NCI-H460 (cell line): ENCODE measurements around the gene EFTUD2. TPM values are rescaled to one million over a fixed set of nuclear protein-coding genes. Genes with fewer than 3 reads are reported as not detected.

Source experiments
- DNase-seq: peaks from one replicate; pipeline ENCODE4 v3.0.0-alpha.2; 2016; ENCODE audit warnings: low read depth; ENCODE audit errors: extremely low read depth
- total RNA-seq: library from RNA; depleted of rRNA; stranded (reverse); fragments of >200 nt; shearing (Covaris generic); gene quantifications from 2 replicates; pipeline ENCODE4 v1.2.3, GENCODE V29; 2014

Gene EFTUD2
- total RNA-seq, 1 experiment from 2014 or later: 137 TPM

DNA sequence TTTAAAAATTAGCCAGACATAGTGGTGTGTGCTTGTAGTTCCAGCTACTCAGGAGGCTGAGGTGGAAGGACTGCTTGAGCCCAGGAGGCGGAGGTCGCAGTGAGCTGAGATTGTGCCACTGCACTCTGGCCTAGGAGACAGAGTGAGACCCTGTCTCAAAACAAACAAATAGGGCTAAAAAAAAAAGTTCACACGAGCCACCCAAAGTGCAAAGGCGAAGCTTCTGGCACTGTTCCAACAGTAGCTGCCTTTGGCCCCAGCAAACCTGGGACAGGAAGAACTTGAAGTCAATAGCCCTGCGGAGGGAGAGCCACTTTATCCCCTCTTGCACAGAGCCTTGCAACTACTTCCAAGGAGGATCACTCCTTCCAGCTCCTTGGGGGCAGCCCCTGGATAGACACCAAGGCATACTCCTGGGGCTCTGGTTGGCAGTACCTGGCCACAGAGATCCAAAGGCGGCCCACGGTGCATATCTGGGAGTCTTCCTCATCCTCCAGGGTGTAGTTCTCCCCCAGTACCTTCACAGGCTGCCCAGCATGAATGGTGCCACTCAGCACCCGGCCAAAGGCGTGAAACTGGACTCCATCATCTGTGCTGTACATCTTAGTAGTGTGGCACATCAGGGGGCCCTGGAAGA lies 36.8 kb downstream of the EFTUD2 start:
- DNase-seq: no peak

DNA sequence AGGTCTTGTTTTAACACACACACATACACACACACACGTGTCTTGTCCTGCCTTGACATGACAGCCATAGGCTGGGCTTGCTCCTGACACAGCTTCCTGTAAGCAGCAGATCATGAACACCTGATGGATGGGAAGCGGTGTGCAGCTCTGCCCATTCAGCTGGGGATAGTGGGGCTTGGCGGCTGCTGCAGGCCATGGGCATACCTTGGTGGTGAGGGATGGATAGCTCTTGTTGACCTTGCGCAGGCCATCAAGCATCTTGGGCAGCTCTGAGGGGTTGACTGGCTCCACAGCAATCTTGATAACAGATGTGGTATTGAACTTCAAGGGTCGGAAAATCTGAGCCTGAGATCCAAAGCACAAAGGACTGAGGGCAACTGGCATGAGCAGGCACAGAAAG lies 39.5 kb downstream of the EFTUD2 start:
- no peak for DNase-seq

DNA sequence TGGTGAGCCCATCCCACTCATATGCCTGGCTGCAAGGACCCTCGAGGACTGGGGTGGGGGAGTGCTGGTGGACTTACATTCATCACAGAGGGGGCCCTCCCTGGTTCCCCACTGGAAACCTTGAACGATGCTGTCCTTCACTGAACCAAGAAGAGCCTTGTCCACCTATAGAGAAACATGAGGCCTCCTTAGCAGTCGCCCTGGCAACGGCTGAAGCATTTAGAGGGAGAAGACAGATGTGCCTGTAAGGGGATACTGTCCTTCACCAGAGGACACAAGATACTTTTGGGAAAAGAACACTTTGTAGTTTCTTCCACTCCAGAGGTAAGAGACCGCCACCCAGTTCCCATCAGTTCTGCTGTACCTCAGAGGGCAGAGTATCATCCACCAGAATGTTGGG lies 45.1 kb downstream of the EFTUD2 start:
- DNase-seq: no peak

DNA sequence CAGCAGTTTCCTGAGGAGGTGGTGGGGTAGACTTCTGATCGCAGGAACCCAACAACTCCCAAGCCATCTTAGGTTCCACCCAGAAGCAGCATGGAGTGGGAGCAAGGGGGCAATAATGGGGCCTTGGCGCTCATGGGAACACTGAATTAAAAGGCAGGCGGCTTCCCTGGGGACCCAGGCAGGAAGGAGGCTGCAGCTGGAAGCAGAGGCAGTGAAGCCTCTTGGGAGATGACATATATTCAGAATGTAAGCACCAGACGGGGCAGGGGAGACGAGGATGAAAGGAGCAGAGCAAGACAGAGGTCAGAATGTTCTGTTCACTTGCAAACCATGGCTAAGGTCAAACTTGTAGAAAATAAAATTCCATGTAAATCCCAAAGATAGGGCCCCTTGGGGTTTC lies 48.6 kb downstream of the EFTUD2 start:
- DNase-seq: no peak

DNA sequence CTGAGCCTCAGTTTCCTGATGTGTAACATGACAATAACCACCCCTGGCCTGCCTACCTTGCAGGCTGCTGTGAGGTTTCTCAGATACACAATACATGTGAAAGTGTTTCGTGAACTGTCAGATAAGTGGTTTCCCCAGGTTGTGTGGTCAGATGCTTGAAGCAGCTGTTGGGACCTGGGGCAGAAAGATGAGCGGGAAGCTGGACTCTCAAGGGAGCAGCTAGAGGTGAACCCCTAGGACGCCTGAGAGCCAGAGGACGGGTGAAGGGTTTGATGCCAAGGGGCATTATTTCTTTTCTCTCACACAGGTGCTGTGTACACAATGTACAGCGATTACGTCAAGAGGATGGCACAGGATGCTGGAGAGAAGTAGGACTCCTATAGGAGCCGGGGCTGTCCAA lies 49.2 kb downstream of the EFTUD2 start:
- DNase-seq: no peak

DNA sequence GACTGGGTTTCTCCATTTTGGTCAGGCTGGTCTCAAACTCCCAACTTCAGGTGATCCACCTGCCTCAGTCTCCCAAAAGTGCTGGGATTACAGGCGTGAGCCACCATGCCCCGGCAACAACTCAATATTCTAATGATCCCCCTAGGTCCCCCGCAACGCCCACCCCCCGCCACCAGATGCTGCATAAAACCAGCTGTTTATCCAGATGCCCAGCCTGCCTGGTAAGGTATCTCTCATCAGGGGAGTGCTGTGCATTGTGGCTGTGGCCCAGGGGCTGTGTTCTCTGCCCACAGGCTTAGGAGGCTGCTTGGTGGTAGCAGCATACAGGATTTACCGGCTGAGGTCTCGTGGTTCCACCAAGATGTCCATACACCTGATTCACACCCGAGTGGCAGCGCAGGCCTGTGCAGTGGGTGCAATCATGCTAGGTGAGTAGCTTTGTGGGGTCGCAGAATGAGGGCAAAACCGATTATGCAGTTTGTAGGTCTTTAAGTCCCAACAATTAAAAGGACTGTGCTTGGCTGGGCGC lies 50.2 kb downstream of the EFTUD2 start:
- no peak for DNase-seq

DNA sequence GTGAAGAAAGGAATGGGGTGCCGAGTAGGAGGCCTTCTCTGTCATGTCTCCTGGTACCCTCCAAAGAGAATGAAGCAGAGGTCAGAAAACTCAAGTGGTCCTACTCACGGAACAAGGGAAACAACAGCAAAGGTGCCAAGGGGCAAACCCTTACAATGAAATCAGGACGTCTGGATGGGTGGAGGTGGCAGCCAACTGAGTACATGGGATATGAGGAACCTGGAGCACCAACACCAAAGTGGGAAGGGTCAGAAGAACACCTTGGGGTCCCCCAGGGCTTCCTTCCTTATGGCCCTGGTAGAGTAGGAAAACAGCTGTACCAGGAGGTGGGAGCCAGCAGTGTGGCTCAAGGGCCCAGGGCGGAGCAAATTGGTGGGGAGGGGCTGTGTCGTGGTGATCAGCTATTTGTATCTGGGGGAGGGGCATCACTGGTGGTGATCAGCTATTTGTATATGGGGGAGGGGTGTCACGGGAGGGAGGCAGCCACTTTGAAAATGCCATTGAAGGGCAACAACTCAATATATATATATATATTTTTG lies 50.9 kb downstream of the EFTUD2 start:
- DNase-seq: no peak

DNA sequence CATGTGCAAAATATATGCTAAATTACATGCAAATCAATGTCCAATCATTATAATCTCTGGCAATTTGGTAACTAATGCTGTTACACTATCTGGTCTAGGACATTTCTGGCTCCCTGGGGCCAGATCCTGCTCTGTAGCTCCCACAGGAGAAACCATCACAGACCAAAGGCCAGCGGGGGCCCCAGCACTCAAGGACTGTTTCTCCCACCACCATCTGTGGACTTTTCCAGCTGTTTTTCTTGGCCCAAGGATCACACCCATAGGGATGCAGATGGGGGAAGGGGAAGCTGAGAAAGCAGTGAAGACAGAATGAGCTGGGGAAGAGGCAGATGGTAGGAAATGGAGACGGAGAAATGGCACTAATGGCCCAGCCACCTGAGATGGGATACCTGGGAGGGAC lies 51.7 kb downstream of the EFTUD2 start, which contains the start of gene HIGD1B:
TSS of gene HIGD1B (plus strand) at position 298 of the 400 bp plus-strand sequence. CDS start 270 bp downstream, outside the sequence.
- DNase-seq: no peak

DNA sequence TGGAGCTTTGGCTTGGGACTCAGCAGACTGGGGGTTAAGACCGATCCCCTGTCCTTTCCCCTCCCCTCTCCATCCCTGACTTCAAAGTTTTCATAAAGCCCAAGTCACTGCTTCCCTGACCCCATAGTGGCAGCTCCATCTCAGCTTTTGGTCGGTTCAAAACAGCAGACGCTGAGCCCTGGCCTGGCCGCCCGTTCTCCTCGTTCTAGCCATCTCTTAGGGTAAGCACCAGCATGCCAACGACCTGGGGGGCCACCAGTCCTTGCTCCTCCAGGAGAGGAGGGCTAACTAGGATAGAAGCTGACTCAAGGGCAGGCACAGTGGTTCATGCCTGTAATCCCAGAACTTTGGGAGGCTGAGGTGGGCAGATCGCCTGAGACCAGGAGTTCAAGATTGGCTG lies 53.0 kb downstream of the EFTUD2 start:
- DNase-seq: no peak

DNA sequence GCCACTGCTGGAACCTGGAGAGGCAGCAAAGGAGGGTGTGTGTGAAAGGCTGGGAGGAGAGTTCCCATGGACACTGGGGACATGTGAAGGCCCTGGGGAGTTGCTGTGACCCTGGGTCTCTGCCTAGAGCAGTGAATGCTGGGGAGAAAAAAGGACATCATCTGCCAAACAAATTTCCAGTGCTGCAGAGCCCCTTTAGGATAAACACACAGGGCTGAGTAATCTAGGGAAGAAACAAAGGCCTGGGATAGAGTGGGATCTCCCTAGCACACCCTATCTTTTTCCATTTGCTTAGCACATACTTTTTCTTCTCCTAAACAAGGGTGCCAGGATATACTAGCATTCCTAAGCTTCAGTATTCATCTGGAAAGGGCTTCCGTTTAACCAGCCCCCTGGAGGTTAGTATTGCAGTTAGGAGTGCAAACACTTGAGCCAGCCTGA lies 54.8 kb downstream of the EFTUD2 start:
- DNase-seq: no peak

DNA sequence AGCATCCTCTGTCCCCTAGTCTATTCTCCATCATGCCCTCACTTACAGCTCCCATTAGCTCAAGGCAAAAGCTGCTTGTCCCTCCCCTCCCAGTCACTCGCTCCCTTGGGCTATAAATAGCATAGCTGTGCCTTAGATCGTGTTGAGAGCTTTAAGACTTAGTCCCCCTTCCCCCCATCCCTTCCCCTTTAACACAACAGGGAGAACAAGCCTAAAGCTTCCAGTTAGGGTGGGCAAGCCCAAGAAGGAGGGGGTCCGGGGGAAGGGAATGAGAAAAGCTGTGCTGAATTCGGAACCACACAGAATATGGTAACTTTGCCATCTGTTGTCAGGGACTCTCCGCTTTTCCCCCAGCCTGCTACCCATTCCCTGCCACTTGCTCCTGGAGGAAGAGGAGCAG lies 56.5 kb downstream of the EFTUD2 start:
- DNase-seq: no peak

DNA sequence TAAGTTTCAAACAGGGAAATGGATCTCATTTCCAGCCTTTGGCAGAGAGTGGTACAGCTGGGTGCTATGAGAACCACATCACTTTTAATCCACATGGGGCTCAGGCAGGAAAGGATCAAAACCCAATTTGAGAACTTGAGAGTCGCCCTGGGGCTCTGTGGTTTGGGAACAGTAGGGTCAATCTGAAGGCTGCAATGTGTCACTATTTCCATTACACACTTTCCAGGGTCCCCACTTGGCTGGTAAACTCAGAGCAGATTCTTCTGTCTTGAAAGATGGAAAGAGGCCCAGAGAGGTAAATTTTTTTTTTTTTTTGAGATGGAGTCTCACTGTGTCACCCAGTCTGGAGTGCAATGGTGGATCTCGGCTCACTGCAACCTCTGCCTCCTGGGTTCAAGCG lies 58.3 kb downstream of the EFTUD2 start:
- DNase-seq: no peak

DNA sequence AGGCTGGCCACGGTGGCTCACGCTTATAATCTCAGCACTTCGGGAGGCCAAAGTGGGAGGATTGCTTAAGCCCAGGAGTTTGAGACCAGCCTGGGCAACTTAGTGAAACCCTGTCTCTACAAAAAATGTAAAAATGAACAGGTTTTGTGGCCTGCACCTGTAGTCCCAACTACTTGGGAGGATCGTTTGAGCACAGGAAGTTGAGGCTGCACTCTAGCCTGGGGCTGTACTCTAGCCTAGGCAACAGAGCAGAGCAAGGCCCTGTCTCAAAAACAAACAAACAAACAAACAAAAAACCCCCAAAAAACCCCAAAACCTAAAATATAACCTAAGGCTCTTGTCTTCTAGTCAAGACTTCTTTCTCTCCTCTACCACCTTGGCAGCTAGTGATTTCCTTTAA lies 59.0 kb downstream of the EFTUD2 start:
- DNase-seq: no peak

DNA sequence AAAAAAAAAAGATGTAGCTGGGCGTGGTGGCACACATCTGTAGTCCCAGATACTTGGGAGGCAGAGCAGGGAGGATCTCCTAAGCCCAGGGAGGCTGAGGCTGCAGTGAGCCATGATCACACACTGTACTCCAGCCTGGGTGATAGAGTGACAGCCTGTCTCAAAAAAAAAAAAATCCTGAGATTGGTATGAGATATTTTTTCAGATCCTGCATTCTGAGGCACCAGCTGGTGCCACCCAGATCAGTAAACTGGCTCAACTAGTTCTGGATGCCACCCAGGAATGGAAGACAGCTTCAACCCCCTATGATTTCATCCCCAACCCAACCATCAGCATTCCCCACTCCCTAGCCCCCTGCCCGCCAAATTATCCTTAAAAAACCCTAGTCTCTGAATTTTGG lies 62.0 kb downstream of the EFTUD2 start:
- no peak for DNase-seq

DNA sequence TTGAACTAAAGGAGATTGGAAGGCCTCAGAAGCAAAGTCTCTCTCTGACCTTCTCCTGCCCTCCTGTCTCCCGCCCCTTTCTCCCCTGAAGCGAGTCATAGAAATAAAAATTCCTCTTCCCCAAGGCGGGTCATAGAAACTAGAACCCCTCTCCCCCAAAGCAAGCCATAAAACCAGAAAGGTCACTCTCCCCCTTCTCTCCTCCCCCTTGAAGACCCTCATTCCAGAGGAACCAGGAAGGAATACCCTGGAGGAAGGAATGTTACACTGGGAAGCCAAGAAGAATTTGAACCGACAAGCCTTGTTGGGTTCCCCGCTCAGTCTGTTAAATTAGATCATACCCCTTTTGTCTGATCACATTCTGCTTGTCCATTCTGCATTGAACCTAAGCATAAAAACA lies 66.4 kb downstream of the EFTUD2 start:
- DNase-seq: no peak

DNA sequence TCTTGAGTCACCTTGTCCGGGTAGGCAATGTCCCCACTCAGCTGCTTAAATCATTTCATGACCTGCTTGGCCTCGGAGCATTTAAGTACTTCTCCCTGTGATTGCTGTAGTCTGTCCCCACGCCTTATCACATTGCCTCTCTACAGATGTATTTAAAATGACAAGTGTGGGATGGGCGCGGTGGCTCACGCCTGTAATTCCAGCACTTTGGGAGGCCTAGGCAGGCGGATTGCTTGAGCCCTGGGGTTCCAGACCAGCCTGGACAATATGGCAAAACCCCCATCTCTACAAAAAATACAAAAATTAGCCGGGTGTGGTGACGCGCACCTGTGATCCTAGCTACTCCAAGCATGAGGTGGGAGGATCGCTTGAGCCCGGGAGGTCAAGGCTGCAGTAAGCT lies 67.9 kb downstream of the EFTUD2 start:
- no peak for DNase-seq

DNA sequence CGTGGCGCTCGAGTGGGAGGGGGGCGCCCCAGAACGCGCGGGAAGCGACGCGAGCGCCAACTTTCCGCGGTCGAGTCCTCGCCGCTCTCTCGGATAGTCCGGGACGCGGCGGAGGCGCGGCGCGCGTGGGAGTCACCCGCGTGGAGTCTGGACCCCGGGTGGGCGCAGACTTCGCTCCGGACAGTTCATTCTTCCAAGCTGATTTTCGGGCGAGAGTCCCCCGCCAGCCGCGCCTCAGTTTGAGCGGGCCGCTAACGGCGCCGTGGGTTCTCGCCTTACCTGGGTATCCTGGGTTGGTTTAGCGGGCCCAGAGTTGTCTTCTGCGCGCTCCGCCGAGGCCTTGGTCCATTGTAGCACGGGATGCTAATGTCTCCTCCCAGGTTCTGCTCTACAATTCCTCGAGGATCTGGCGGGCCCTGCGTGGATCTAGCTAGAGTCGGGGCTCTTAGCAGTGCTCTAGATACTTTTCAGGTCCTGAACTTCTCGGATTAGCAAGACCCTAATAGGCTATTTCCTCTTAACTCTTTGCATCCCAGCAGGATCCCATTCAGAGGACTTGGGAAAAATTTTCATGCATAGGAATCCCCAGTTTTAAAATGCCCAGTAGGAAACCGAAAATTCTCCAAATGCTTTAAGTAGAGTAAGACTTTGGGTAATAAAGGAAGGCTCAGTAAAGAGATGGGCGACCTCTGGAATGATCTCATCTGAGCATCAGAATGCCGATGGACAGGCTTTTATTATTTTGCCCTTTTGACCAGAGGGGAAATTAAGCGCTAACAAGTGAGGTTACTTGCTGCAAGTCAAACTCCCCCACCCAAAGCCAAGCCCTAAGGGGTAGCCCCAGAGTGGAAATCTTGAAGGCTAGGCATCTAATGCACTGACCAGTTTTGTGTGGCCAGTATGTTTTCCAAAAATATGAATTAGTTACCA lies 68.6 kb downstream of the EFTUD2 start:
- DNase-seq: no peak

DNA sequence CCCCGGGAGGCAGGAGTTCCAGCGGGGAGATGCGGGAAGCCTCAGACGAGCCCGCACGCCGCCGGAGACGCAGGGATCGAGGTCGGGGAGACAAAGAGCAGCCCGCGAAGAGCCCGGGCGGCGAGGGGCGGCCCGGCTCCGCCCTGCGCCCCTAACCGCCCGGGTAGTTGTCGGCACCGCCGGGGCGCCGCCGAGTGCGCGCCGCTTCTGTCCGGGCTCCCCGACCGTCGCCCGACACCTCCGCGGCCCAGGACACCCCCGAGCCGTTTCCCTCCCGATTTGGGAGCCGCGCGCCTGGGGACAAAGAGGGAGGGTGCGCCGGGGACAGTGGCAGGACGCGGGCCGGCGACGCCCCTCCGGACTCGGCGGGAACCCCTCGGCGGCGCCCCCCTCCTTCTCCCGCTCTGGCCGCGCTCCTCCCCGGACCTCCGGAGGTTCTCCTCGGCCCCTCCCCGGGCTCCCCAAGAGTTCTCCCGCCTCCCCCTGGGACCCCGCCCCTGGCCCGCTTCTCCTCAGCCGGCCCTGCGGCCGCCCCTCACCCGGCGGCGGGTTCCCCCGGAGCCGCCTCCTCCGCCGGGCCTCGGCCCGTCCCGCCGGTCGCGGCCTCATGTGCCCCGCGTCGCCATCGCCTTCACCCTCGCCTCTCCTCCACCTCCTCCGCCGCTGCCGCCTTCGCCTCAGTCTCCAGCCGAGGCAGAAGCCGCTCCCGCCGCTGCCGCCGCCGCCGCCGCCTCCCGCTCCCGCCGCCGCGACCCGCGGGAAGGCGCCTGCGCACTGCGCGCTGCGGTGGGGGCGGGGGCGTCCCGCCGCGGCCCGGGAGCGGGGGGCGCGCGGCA lies 69.5 kb downstream of the EFTUD2 start, which contains the start of gene GJC1:
TSS of gene GJC1 (minus strand) at position 765 of the 836 bp plus-strand sequence. CDS start 24,470 bp downstream, outside the sequence.
- no peak for DNase-seq

DNA sequence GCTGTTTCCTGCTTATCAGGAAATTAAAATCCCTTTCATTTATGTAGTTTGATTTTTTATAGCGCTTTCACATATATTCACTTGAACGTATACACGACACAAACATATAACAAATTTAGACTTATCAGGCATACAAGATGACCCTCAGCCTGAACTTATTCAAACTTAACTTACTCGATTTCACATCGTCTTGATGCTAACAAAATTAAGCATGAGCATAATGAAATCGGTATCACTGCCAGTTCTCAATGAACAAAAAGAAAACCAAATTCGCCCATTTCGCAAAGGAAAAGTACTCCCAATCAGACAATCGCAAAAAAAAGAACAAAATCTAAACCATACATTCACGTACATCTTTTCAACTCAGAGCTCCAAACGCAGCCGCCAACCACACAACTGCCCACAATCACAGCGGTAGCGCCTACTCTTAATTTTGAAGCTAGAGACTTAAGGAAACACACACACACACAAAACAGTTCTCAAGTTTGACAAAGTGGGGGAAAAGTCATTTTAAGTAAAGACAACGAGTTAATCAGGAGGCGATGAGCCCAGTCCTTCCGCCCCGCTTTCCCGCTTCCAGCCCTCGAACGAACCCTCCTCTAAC lies 70.2 kb downstream of the EFTUD2 start:
- DNase-seq: no peak

DNA sequence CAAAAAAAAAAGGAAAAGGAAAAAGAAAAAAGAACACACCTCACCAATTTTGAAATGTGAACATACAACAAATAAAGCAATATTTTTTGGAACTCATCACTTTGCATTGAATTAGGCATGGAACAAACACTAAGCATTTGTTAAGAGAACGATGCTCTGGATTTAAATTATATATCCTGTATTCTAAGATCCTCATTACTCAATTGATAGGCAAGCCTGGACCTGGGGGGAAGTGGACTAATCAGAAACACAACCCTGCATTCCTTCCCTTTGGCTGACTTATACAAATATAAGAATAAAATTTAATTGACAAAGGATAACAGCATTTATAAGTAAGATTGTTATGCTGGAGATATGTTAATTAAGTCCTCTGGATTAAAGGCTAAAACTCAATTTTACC lies 71.4 kb downstream of the EFTUD2 start:
- no peak for DNase-seq
